Gastroesophageal sphincter (tissue), 3 donors: ENCODE results near the gene GFOD2.

Source experiments
- POLR2A ChIP-seq, 2 donors: fragments of 450-650 bp; IDR thresholded peaks; one replicate each; pipeline ENCODE4 v1.6.1; 2017; ENCODE audit warnings: antibody characterized with exemption in 2 of 2, mild to moderate bottlenecking in 2 of 2, moderate library complexity in 1 of 2
- POLR2AphosphoS5 ChIP-seq: sonication (generic); formaldehyde crosslinking; IDR thresholded peaks from one replicate; pipeline ENCODE4 v1.6.1; 2017; ENCODE audit warnings: antibody characterized with exemption
- TF ChIP-seq, protein P1 (sequence below), 4 experiments: fragments of 200-600 bp in 2 of 4; fragments of 450-650 bp in 2 of 4; sonication (generic) in 1 of 4; IDR thresholded peaks; one replicate each; pipeline ENCODE4 v1.5.1; 2017 to 2019; ENCODE audit warnings: antibody characterized with exemption in 4 of 4, mild to moderate bottlenecking in 2 of 4, moderate library complexity in 2 of 4

DNA sequence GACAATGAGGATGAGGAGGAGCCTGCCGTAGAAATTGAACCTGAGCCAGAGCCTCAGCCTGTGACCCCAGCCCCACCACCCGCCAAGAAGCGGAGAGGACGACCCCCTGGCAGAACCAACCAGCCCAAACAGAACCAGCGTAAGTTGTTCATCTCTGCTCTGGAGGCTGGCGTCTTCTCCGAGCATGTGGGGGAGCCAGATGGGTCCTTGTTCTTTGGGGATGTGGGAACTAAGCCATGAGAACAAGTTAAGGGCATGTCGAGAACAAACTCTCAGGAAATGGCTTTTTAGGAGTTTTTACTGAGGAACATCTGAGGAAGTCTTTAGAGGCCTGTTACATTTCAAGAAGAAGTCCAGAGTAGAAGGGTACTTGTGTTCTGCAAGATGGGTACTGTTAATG is 82.4 kb downstream of the GFOD2 start:
- TF ChIP-seq, protein P1, sequence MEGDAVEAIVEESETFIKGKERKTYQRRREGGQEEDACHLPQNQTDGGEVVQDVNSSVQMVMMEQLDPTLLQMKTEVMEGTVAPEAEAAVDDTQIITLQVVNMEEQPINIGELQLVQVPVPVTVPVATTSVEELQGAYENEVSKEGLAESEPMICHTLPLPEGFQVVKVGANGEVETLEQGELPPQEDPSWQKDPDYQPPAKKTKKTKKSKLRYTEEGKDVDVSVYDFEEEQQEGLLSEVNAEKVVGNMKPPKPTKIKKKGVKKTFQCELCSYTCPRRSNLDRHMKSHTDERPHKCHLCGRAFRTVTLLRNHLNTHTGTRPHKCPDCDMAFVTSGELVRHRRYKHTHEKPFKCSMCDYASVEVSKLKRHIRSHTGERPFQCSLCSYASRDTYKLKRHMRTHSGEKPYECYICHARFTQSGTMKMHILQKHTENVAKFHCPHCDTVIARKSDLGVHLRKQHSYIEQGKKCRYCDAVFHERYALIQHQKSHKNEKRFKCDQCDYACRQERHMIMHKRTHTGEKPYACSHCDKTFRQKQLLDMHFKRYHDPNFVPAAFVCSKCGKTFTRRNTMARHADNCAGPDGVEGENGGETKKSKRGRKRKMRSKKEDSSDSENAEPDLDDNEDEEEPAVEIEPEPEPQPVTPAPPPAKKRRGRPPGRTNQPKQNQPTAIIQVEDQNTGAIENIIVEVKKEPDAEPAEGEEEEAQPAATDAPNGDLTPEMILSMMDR (IDR thresholded peaks at IDR 0.05), result no peak
- TF ChIP-seq POLR2A (IDR thresholded peaks at IDR 0.05) (no peak), POLR2AphosphoS5 (no peak)
